GM19193 (cell line): Measurements from ENCODE around the gene PRSS33.

Experiments
- POLR2A ChIP-seq: IDR thresholded peaks from 4 replicates; pipeline ENCODE4 v1.6.1; 2011; ENCODE audit not compliant: insufficient read depth, insufficient read length; ENCODE audit errors: extremely low read depth

The PRSS33 gene

GRCh38 chr16:2778630-2778958, 8.8 kb downstream of the PRSS33 start:
- no peak for TF ChIP-seq POLR2A

- TF ChIP-seq POLR2A, result no peak
Observed at GRCh38 chr16:2777903-2778629, 9.3 kb downstream of the PRSS33 start.

DNA sequence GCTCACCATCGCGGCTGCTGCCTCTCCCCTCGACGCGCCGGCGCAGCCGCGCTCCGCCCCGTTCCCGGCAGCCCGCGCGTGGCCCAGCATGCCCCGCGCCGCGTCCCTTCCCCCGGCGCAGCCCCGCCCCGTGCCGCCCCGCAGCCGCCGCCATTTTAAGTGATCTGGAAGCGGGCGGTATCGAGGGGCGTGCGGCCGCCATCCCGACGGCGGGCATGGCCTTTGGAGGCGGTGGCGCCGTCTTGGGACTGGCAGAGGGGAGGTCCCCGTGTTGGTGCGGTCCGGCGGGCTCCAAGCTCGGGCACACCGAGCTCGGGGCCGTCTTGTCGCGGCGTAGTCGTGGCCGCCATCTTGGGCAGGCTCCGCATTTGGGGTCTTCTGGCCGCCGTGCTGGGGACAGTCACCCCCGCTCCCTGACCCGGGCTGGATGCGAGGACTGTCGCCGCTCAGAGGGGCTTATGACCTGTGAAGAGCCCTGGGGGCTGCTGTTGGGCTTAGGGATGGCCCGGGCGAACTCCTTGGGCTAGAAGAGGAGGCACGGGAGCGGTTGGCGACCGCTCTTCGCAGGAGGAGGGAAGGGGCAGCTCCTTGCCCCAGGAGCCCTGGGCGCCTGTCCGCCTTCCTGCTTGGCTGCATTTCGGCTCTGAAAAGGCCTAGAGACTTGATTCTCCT, 10.0 kb downstream of the PRSS33 start, which contains the start of gene ELOB:
TSS of gene ELOB (minus strand) at position 50 of the 672 bp plus-strand sequence. CDS start at position 9, 41 bp downstream.
- TF ChIP-seq POLR2A, result peak; percentile 87

- TF ChIP-seq POLR2A, result no peak
Observed at GRCh38 chr16:2776500-2777139, 10.7 kb downstream of the PRSS33 start.

- no peak for TF ChIP-seq POLR2A
Observed at GRCh38 chr16:2775765-2776499, 11.4 kb downstream of the PRSS33 start.

GRCh38 chr16:2775131-2775716, 12.1 kb downstream of the PRSS33 start:
- TF ChIP-seq POLR2A, result no peak

DNA sequence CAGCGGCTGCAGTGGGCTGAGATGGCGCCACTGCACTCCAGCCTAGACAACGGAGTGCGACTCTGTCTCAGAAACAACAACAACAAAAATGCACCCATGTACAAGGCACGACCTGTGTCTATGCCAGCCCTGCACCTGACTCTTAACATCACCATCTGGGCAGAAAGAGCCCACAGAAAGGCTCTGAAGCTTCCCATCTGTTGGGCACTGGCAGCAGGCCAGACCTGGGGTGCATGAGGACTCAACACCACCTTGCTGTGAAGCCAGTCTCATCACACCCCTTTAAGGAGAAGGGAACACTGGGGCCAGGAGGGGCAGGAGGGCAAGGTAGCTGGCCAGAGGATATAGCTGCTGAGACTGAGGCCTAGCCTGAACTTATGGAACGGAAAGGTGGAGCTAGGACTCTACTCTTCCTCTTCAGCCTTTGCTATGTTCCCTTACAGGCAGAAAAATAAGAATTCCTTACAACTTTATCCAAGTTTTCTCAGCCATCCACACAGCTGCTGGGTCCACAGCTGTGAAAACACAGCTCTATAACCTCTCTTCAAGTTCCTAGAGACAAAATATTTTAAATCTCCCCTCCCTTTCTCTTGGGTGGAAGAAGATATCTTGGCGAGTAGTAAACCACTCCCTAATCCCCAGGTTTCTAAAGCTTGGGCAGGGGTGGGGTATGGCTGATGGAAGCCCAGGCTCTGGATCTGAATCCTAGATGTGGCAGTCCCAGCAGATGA, 13.0 kb downstream of the PRSS33 start:
- no peak for TF ChIP-seq POLR2A

DNA sequence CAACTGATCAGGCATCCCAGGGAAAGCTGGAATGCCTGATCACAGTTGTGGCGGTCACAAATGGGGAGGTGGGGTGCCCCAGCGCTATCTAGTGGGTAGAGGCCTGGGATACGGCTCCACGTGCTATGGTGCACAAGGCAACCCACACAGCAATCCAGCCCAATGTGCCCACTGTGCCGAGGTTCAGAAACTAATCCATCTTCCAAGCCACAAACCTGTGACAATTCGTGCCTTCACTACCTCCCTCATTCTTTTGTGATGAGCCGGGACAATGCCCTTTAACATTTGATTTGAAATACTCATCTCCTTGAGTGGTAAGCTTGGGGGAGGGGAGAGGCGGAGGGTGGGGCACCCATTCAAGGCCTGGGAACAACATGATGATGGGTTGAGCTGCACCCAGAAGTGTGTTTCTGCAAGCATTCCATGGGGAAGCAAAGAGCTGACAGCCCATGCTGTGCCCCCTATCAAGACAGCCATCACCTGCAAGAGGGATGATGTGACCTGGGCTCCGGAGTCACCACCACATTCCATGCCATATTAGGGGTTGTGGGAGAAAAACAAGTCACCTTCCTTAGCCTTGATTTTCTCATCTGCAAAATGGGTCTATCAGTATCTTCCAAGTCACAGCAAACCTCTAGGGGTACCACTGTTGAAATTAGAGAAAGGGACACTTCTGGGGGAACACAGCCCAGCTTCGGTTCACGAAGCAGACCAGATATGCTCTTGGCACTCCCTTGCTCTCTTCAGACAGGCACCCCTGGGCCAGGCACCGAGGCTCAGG, 14.0 kb downstream of the PRSS33 start:
- TF ChIP-seq POLR2A, result no peak

DNA sequence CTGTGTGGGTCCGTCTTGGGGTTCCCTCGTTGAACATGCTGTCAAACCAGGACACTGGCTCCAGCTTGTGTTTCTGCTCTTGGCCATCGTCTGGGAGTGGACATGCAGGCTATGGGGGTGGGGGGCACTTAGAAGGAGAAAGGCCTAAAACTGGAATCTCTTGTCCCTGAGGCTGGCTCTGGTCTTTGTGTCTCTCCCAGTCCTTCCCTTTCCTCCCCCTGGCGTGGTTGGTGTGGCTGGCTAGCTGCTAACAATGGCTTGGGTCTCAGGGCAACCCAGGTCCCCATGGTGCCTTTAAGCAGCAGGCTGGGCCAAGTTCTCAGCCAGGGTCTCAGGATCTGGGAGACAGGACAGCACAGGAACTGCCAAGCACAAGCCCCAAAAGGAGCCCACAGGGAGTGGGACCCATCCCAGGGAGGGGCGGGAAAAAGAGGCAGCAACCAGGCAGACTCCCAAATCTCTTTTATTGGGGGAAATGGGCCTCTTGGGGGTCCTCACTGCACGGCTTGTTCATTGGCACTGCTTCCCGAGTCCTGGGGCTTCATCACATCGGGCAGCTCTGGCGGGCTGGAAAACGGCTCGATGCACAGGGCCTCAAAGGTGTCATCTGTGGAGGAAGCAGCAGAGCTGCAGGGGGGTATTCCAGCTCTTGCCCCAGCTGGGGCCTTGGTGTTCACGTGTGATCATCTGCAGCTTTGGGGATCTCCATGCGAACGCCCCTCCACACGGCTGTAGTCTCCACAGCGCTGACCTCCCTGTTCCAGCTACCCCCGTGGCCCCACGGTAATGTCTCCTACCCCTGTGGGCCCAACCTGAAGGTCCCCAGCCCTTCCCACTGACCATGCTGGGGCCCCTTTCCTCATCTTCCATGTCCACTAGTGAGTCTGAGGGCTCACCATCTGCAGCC, 15.6 kb downstream of the PRSS33 start:
- peak; percentile 13 for TF ChIP-seq POLR2A

DNA sequence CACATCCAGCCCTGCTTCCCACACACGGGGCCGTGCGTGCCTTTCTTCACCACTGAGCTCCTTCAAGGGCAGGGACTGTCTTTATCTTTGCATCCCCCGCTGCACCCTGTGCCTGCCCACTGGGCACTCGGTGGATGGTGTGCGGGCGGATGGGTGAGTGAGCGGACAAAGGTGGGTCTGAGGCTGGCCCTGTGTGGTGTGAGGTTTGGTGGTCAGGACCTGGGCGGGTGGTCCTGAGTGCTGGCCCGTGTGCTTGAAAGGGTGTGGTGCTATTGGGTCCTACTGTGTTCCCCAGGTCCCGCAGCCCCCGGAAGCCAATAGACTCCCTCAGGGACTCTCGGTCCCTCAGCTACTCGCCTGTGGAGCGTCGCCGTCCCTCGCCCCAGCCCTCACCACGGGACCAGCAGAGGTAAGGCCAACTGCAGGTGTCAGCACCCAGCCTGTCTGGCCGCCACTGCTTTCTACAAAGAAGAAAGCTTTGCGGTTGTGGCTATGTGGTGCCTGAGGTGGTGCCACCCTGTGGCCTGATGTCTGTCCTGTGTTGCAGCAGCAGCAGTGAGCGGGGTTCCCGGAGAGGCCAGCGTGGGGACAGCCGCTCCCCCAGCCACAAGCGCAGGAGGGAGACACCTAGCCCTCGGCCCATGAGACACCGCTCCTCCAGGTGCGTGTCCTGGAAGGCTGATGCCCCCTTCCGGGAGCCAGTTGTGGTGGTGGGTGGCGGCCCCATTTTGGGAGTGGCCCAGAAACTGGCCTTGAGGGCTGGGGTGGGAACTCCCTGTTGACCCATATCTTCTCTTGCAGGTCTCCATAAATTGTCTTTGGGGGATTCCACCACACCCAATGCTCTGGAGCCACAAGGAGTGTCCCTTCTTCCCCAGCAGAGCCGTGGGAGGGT, 17.1 kb downstream of the PRSS33 start:
- TF ChIP-seq POLR2A, result peak; percentile 43

DNA sequence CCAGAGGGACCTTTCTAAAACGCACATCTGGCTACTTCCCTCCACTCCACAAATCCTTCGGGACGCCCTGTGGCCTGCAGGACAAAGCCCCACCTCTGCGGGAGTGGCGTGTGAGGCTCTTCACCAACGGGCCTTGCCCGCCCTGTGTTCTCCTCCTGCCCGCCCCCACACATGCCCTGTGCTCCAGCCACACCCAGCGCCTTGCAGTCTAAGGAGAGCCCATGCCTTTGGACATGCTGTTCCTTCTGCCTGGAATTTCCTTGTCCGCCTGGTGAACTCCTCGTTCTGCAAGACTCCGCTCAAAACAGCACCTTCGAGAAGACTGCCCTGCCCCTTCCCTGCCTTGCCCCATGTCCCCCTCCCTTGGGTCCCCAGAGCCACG, 17.7 kb downstream of the PRSS33 start:
- no peak for TF ChIP-seq POLR2A

DNA sequence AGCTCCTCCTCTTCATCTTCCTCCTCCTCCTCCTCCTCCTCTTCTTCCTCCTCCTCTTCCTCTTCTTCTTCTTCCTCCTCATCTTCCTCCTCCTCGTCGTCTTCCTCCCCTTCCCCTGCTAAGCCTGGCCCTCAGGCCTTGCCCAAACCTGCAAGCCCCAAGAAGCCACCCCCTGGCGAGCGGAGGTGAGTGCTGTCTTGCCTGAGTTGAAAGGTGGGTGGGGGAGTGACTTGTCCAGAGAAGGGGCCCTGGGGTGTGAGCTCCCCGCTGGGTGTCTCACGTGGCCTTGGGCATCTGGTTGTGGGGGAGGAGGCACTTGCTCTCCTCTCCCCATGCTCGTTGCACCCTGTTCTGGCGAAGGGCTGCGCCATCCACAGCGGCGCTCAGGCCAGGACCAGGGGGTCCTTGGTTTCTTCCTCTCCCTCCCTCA, 18.2 kb downstream of the PRSS33 start:
- TF ChIP-seq POLR2A, result no peak
